Measurements from ENCODE around the gene COQ6.

Gene COQ6

DNA sequence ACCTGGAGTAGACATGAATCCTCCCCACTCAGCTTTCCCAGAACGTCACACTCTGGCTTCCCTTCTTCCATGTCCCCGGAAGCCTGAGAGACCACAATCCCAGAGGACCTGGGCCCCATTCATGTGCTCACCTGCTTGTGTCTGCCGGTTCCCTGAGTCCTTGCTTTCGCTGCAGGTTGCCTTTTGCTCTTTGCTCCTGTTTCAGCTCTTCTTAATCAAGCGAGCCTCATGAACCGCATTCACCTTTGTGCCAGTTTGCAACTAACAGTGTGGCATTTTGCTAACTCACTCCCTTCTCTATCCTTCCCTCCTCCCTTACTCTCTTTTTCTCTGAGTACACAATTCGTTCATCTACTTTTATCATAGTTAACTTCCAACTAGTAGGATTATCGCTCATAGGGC lies 45.9 kb downstream of the COQ6 start:
- H3K4me2 ChIP-seq (ENCODE audit: low read length), result no peak overlapping the region
- H3K27ac ChIP-seq (ENCODE audit: low read length), result no peak overlapping the region

DNA sequence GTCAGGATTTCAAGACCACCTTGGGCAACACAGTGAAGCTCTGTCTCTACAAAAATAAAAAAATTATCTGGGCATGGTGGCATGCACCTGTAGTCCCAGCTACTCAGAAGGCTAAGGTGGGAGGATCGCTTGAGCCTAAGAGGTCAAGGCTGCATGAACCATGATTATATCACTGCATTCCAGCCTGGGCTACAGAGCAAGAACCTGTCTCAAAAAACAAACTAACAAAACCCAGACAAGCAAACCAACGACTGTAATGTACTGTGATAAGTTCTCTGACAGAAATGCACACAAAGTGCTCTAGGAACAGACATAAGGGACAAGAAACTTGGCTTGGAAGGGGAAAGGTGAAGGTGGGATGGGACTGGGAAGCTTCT lies 46.6 kb downstream of the COQ6 start:
- TF ChIP-seq, protein P1, sequence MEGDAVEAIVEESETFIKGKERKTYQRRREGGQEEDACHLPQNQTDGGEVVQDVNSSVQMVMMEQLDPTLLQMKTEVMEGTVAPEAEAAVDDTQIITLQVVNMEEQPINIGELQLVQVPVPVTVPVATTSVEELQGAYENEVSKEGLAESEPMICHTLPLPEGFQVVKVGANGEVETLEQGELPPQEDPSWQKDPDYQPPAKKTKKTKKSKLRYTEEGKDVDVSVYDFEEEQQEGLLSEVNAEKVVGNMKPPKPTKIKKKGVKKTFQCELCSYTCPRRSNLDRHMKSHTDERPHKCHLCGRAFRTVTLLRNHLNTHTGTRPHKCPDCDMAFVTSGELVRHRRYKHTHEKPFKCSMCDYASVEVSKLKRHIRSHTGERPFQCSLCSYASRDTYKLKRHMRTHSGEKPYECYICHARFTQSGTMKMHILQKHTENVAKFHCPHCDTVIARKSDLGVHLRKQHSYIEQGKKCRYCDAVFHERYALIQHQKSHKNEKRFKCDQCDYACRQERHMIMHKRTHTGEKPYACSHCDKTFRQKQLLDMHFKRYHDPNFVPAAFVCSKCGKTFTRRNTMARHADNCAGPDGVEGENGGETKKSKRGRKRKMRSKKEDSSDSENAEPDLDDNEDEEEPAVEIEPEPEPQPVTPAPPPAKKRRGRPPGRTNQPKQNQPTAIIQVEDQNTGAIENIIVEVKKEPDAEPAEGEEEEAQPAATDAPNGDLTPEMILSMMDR (IDR thresholded peaks at IDR 0.05; ENCODE audit: low read depth, low read length), result no peak
- TF ChIP-seq EZH2phosphoT487 (IDR thresholded peaks at IDR 0.05; ENCODE audit: low read depth), result no peak
- Histone ChIP-seq H3K27me3 (ENCODE audit: low read depth, low read length) (no peaks in the 10 kb centered on the region), H3K79me2 (ENCODE audit: low read length) (no peaks in the 10 kb centered on the region), H2AFZ (ENCODE audit: low read depth, low read length) (no peak overlapping the region), H3K36me3 (replicated peaks; ENCODE audit: low read depth, low read length) (no peaks in the 10 kb centered on the region), H4K20me1 (ENCODE audit: insufficient read depth, low read length) (no peaks in the 10 kb centered on the region), H3K4me3 (ENCODE audit: low read length) (no peak overlapping the region), H3K4me2 (ENCODE audit: low read length) (no peak overlapping the region), H3K9ac (ENCODE audit: low read length) (no peak overlapping the region), H3K27ac (ENCODE audit: low read length) (no peak overlapping the region), H3K4me1 (ENCODE audit: low read length) (no peaks in the 10 kb centered on the region), H3K9me3 (ENCODE audit: insufficient read depth, low read length) (no peaks in the 10 kb centered on the region)

More for the DNA sequence above, 45.9 kb downstream of the COQ6 start:
- H3K9me3 ChIP-seq (ENCODE audit: insufficient read depth, low read length), result no peaks in the 10 kb centered on the region
- no peaks in the 10 kb centered on the region for H4K20me1 ChIP-seq (ENCODE audit: insufficient read depth, low read length)
- no peak overlapping the region for H3K4me3 ChIP-seq (ENCODE audit: low read length)
- TF ChIP-seq, protein P1 (IDR thresholded peaks at IDR 0.05; ENCODE audit: low read depth, low read length), result no peak
- TF ChIP-seq EZH2phosphoT487 (IDR thresholded peaks at IDR 0.05; ENCODE audit: low read depth), result no peak
- no peaks in the 10 kb centered on the region for H3K36me3 ChIP-seq (replicated peaks; ENCODE audit: low read depth, low read length)
- H3K4me1 ChIP-seq (ENCODE audit: low read length), result no peaks in the 10 kb centered on the region
- H3K27me3 ChIP-seq (ENCODE audit: low read depth, low read length), result no peaks in the 10 kb centered on the region
- H3K9ac ChIP-seq (ENCODE audit: low read length), result no peak overlapping the region
- no peak overlapping the region for H2AFZ ChIP-seq (ENCODE audit: low read depth, low read length)
- no peaks in the 10 kb centered on the region for H3K79me2 ChIP-seq (ENCODE audit: low read length)

GRCh38 chr14:73997108-73997943 lies 47.2 kb downstream of the COQ6 start:
- Histone ChIP-seq H3K4me2 (ENCODE audit: low read length) (no peak overlapping the region), H3K4me1 (ENCODE audit: low read length) (no peaks in the 10 kb centered on the region), H3K9me3 (ENCODE audit: insufficient read depth, low read length) (no peaks in the 10 kb centered on the region), H3K4me3 (ENCODE audit: low read length) (no peak overlapping the region), H3K79me2 (ENCODE audit: low read length) (no peaks in the 10 kb centered on the region), H2AFZ (ENCODE audit: low read depth, low read length) (no peak overlapping the region), H3K9ac (ENCODE audit: low read length) (no peak overlapping the region), H3K27ac (ENCODE audit: low read length) (no peak overlapping the region), H3K27me3 (ENCODE audit: low read depth, low read length) (no peaks in the 10 kb centered on the region), H3K36me3 (replicated peaks; ENCODE audit: low read depth, low read length) (no peaks in the 10 kb centered on the region), H4K20me1 (ENCODE audit: insufficient read depth, low read length) (no peaks in the 10 kb centered on the region)
- TF ChIP-seq, protein P1 (IDR thresholded peaks at IDR 0.05; ENCODE audit: low read depth, low read length), result no peak
- no peak for TF ChIP-seq EZH2phosphoT487 (IDR thresholded peaks at IDR 0.05; ENCODE audit: low read depth)

GRCh38 chr14:73997944-73998447 lies 47.9 kb downstream of the COQ6 start:
- Histone ChIP-seq H3K9ac (ENCODE audit: low read length) (no peak overlapping the region), H3K36me3 (replicated peaks; ENCODE audit: low read depth, low read length) (no peaks in the 10 kb centered on the region), H3K4me3 (ENCODE audit: low read length) (no peak overlapping the region), H3K79me2 (ENCODE audit: low read length) (no peaks in the 10 kb centered on the region), H3K4me2 (ENCODE audit: low read length) (no peak overlapping the region), H4K20me1 (ENCODE audit: insufficient read depth, low read length) (no peaks in the 10 kb centered on the region), H3K9me3 (ENCODE audit: insufficient read depth, low read length) (no peaks in the 10 kb centered on the region), H3K27ac (ENCODE audit: low read length) (no peak overlapping the region), H2AFZ (ENCODE audit: low read depth, low read length) (no peak overlapping the region), H3K27me3 (ENCODE audit: low read depth, low read length) (no peaks in the 10 kb centered on the region), H3K4me1 (ENCODE audit: low read length) (no peaks in the 10 kb centered on the region)
- no peak for TF ChIP-seq EZH2phosphoT487 (IDR thresholded peaks at IDR 0.05; ENCODE audit: low read depth)
- TF ChIP-seq, protein P1 (IDR thresholded peaks at IDR 0.05; ENCODE audit: low read depth, low read length), result no peak
